IMR-90 (cell line): Measurements from ENCODE around the gene STARD7. TPM values are rescaled to one million over a fixed set of nuclear protein-coding genes. Genes with fewer than 3 reads are reported as not detected.

ENCODE experiments used
- ATAC-seq: fragments of 200-7000 bp; cut with Tn5 transposase; 2 replicates; pipeline ENCODE4 v1.9.1; 2020; ENCODE audit warnings: low read depth, mild to moderate bottlenecking, moderate library complexity
- BruUV-seq: library from RNA; stranded (reverse); fragments of 400-500 nt; replicated peaks from 2 replicates; lab custom pipeline; 2021; lab: Mats Ljungman, UMichigan
- CTCF ChIA-PET: fragments of 300-600 bp; formaldehyde crosslinking; extraction: SDS; loops from one replicate; lab custom pipeline; 2021; ENCODE audit warnings: antibody characterized with exemption; lab: Yijun Ruan, JAX
- POLR2A ChIA-PET: fragments of 300-600 bp; sonication (Branson Sonifier 250); formaldehyde crosslinking; loops from one replicate; lab custom pipeline; 2022; ENCODE audit warnings: antibody characterized with exemption; ENCODE audit not compliant: unreplicated experiment; lab: Charles Lee
- DNase-seq: peaks from one replicate; pipeline ENCODE4 v3.0.0; 2013
- H2AFZ ChIP-seq: replicated peaks from 2 replicates; pipeline ENCODE3; 2013; ENCODE audit warnings: low read length, mild to moderate bottlenecking; ENCODE audit not compliant: poor library complexity
- H2AK5ac ChIP-seq: 2 replicates; pipeline ENCODE4 v1.6.1; 2013; ENCODE audit warnings: low read depth, low read length, inconsistent platforms
- H2AK9ac ChIP-seq: replicated peaks from 2 replicates; pipeline ENCODE3; 2013; ENCODE audit warnings: mild to moderate bottlenecking, low read depth, low read length, moderate library complexity; ENCODE audit not compliant: poor library complexity
- H2BK120ac ChIP-seq: 2 replicates; pipeline ENCODE4 v1.6.1; 2013; ENCODE audit warnings: low read depth, low read length, inconsistent platforms
- H2BK15ac ChIP-seq: 3 replicates; pipeline ENCODE4 v1.6.1; 2013; ENCODE audit warnings: low read depth, low read length, inconsistent platforms
- H2BK20ac ChIP-seq: 2 replicates; pipeline ENCODE4 v1.6.1; 2013; ENCODE audit warnings: low read depth, mild to moderate bottlenecking, inconsistent platforms, low read length, moderate library complexity
- H2BK5ac ChIP-seq: 2 replicates; pipeline ENCODE4 v1.6.1; 2013; ENCODE audit warnings: mild to moderate bottlenecking, low read depth, low read length, inconsistent platforms; ENCODE audit not compliant: poor library complexity, severe bottlenecking
- H3K14ac ChIP-seq: replicated peaks from 2 replicates; pipeline ENCODE4 v1.6.1; 2013; ENCODE audit warnings: low read depth, low read length, inconsistent platforms
- H3K18ac ChIP-seq: 2 replicates; pipeline ENCODE4 v1.6.1; 2013; ENCODE audit warnings: low read depth, low read length, control low read depth
- H3K23ac ChIP-seq: 2 replicates; pipeline ENCODE4 v1.6.1; 2013; ENCODE audit warnings: low read depth, low read length, inconsistent platforms
- H3K27ac ChIP-seq: 2 replicates; pipeline ENCODE4 v1.5.1; 2013; ENCODE audit warnings: mild to moderate bottlenecking, control low read depth, low read length; ENCODE audit not compliant: insufficient read depth
- H3K27me3 ChIP-seq: 2 replicates; pipeline ENCODE4 v1.6.1; 2013; ENCODE audit warnings: low read length; ENCODE audit not compliant: control insufficient read depth, insufficient read depth
- H3K36me3 ChIP-seq: 2 replicates; pipeline ENCODE4 v1.6.1; 2013; ENCODE audit warnings: low read length, mixed read lengths; ENCODE audit not compliant: control insufficient read depth, insufficient read depth
- H3K4ac ChIP-seq: 2 replicates; pipeline ENCODE4 v1.6.1; 2013; ENCODE audit warnings: low read depth, low read length, inconsistent platforms
- H3K4me1 ChIP-seq: 2 replicates; pipeline ENCODE4 v1.6.1; 2013; ENCODE audit warnings: low read length, mixed read lengths; ENCODE audit not compliant: control insufficient read depth, insufficient read depth
- H3K4me2 ChIP-seq: 2 replicates; pipeline ENCODE4 v1.6.1; 2013; ENCODE audit warnings: low read depth, mild to moderate bottlenecking, control low read depth, low read length, moderate library complexity
- H3K4me3 ChIP-seq: 2 replicates; pipeline ENCODE4 v1.5.1; 2013; ENCODE audit warnings: low read depth, mild to moderate bottlenecking, control low read depth, low read length, moderate library complexity; ENCODE audit not compliant: insufficient read depth
- H3K56ac ChIP-seq: 2 replicates; pipeline ENCODE4 v1.6.1; 2013; ENCODE audit warnings: low read length, inconsistent platforms; ENCODE audit not compliant: insufficient read depth; ENCODE audit errors: extremely low read depth
- H3K79me1 ChIP-seq, 2 experiments: 2 replicates each; pipeline ENCODE4 v1.6.1; 2013; ENCODE audit warnings: low read length in 2 of 2, inconsistent platforms in 1 of 2, low read depth in 1 of 2
- H3K9ac ChIP-seq: 2 replicates; pipeline ENCODE4 v1.6.1; 2013; ENCODE audit warnings: low read depth, low read length, control low read depth
- H3K9me1 ChIP-seq: 2 replicates; pipeline ENCODE4 v1.6.1; 2013; ENCODE audit warnings: low read length, inconsistent platforms; ENCODE audit not compliant: insufficient read depth
- H3K9me3 ChIP-seq: 2 replicates; pipeline ENCODE4 v1.6.1; 2013; ENCODE audit warnings: low read length; ENCODE audit not compliant: control insufficient read depth, insufficient read depth
- H4K20me1 ChIP-seq: 2 replicates; pipeline ENCODE4 v1.6.1; 2013; ENCODE audit warnings: low read length, inconsistent platforms; ENCODE audit not compliant: insufficient read depth
- H4K5ac ChIP-seq: 2 replicates; pipeline ENCODE4 v1.6.1; 2013; ENCODE audit warnings: mild to moderate bottlenecking, low read depth, low read length, control low read depth
- H4K8ac ChIP-seq, 2 experiments: 2 replicates each; pipeline ENCODE4 v1.6.1; 2013; ENCODE audit warnings: low read depth in 2 of 2, low read length in 2 of 2, control low read depth in 1 of 2, inconsistent platforms in 1 of 2
- H4K91ac ChIP-seq: 2 replicates; pipeline ENCODE4 v1.6.1; 2013; ENCODE audit warnings: low read depth, low read length, inconsistent platforms; ENCODE audit not compliant: insufficient read depth
- BHLHE40 ChIP-seq: fragments of 150-350 bp; IDR thresholded peaks from 2 replicates; pipeline ENCODE4 v1.6.1; 2016; ENCODE audit warnings: mild to moderate bottlenecking, low read depth, low read length
- CEBPB ChIP-seq: IDR thresholded peaks from 2 replicates; pipeline ENCODE4 v1.6.1; 2012; ENCODE audit warnings: low read depth, low read length, improper control_type of control experiment
- CHD1 ChIP-seq: IDR thresholded peaks from 2 replicates; pipeline ENCODE4 v1.6.1; 2012; ENCODE audit warnings: low read depth, low read length, improper control_type of control experiment
- CTCF ChIP-seq: conservative IDR thresholded peaks from 2 replicates; pipeline ENCODE4 v1.5.1; 2012; ENCODE audit warnings: mild to moderate bottlenecking, low read depth, low read length, improper control_type of control experiment
- FOS ChIP-seq: fragments of 150-350 bp; IDR thresholded peaks from 2 replicates; pipeline ENCODE4 v1.6.1; 2016; ENCODE audit warnings: low read depth, low read length
- MAFK ChIP-seq: IDR thresholded peaks from 2 replicates; pipeline ENCODE4 v1.6.1; 2012; ENCODE audit warnings: low read depth, low read length, improper control_type of control experiment
- MAZ ChIP-seq: IDR thresholded peaks from 2 replicates; pipeline ENCODE4 v1.6.1; 2012; ENCODE audit warnings: low read depth, mild to moderate bottlenecking, low read length, improper control_type of control experiment, moderate library complexity, borderline replicate concordance
- MXI1 ChIP-seq: IDR thresholded peaks from 2 replicates; pipeline ENCODE4 v1.6.1; 2012; ENCODE audit warnings: low read depth, mild to moderate bottlenecking, low read length, moderate library complexity, borderline replicate concordance
- NFE2L2 ChIP-seq: fragments of 150-350 bp; IDR thresholded peaks from 2 replicates; pipeline ENCODE4 v1.6.1; 2016; ENCODE audit warnings: low read depth, mild to moderate bottlenecking, low read length
- POLR2A ChIP-seq: IDR thresholded peaks from 2 replicates; pipeline ENCODE4 v1.6.1; 2012; ENCODE audit warnings: mild to moderate bottlenecking, low read depth, low read length
- RAD21 ChIP-seq: IDR thresholded peaks from 2 replicates; pipeline ENCODE4 v1.6.1; 2012; ENCODE audit warnings: low read length, improper control_type of control experiment
- RCOR1 ChIP-seq: IDR thresholded peaks from 2 replicates; pipeline ENCODE4 v1.6.1; 2012; ENCODE audit warnings: mild to moderate bottlenecking, low read length, improper control_type of control experiment; ENCODE audit not compliant: insufficient replicate concordance
- RFX5 ChIP-seq: IDR thresholded peaks from 2 replicates; pipeline ENCODE4 v1.8.0; 2012; ENCODE audit warnings: low read depth, mild to moderate bottlenecking, low read length, moderate library complexity
- SMC3 ChIP-seq: fragments of 150-350 bp; IDR thresholded peaks from 2 replicates; pipeline ENCODE4 v1.6.1; 2016; ENCODE audit warnings: low read depth, mild to moderate bottlenecking, antibody characterized with exemption, low read length, moderate library complexity
- WGBS, 2 experiments: methylation state at CpG; one replicate each; pipeline versions ENCODE4 v1.1.5 to v1.1.7; 2013; ENCODE audit warnings: missing lambda C conversion rate in 2 of 2; ENCODE audit not compliant: insufficient read length in 1 of 2; ENCODE audit errors: extremely low coverage in 2 of 2; 5-methylcytosine and 5-hydroxymethylcytosine counted together
- dilution Hi-C: fragments of 300-500 bp; cut with HindIII; formaldehyde crosslinking; loops from one replicate; pipeline ENCODE4 v1.14.3; 2018; ENCODE audit warnings: low sequenced_read_pairs; ENCODE audit not compliant: unreplicated experiment
- in situ Hi-C: fragments of 300-500 bp; cut with MboI; formaldehyde crosslinking; loops from 3 replicates; pipeline ENCODE4 v1.14.3; 2019; ENCODE audit warnings: low sequenced_read_pairs, inconsistent platforms, mixed read lengths
- intact Hi-C: fragments of 100-400 bp; cut with micrococcal nuclease; formaldehyde crosslinking; loops from 2 replicates; pipeline ENCODE4 v1.10.0; 2022
- polyA plus RNA-seq, 3 experiments: library from polyadenylated mRNA; depleted of rRNA; stranded (reverse); fragments of >200 nt; gene quantifications; 2 replicates each; pipeline ENCODE4 v1.2.3, GENCODE V29; 2012; ENCODE audit warnings: low replicate concordance in 1 of 3
- total RNA-seq: library from RNA; depleted of rRNA; stranded (reverse); fragments of >200 nt; gene quantifications from 2 replicates; pipeline ENCODE4 v1.2.3, GENCODE V29; 2012
- TF ChIP-seq, protein P1 (sequence below): fragments of 150-350 bp; IDR thresholded peaks from 2 replicates; pipeline ENCODE4 v1.6.1; 2016; ENCODE audit warnings: low read depth, mild to moderate bottlenecking, low read length, moderate library complexity, borderline replicate concordance

Gene STARD7
- total and polyA plus RNA-seq, 2 of the 4 experiments (the other 2 are of a cell fraction) = 61.7 to 138 TPM

GRCh38 chr2:96144481-96145035 lies 64.1 kb downstream of the STARD7 start:
- intact Hi-C loops (loop anchor here (5.0 kb wide), 1 partner anchor 63 kb away; the partner anchor contains the start of gene STARD7), in situ Hi-C loops (no loop called here), dilution Hi-C loops (no loop called here)
- peak overlapping the region in 1 of 2 experiments; percentile 1; a peak in 1 of 4 replicates for H4K8ac ChIP-seq
- H4K5ac ChIP-seq = no peak overlapping the region
- WGBS, 2 experiments = 8% methylated on average over 16 of the region's 35 CpGs; no CpG with 5 or more reads in 1 of the 2 experiments
- no peak overlapping the region for H3K14ac ChIP-seq
- no peak overlapping the region; the same call in 1 of the 2 replicates for H4K91ac ChIP-seq
- peak overlapping the region; percentile 82 for H3K4me2 ChIP-seq
- H3K36me3 ChIP-seq = no peaks in the 10 kb centered on the region
- DNase-seq = no peak
- no peaks in the 10 kb centered on the region; the same call in 1 of the 2 replicates for H4K20me1 ChIP-seq
- H3K27ac ChIP-seq = no peak overlapping the region
- H3K4me1 ChIP-seq = peaks cover 5% of the 10 kb centered on the region; the same call in 1 of the 2 replicates
- ChIA-PET POLR2A (no interaction called here), CTCF (interaction anchor here (1.3 kb wide), 1 partner anchor 30 kb away, joined by 4 read pairs; no protein-coding TSS in a partner anchor)
- no peak overlapping the region for H3K18ac ChIP-seq
- H3K23ac ChIP-seq = no peak overlapping the region
- H3K79me1 ChIP-seq = peaks cover 0 to 4% of the 10 kb centered on the region in 2 experiments; a peak in 1 of 4 replicates
- H2BK15ac ChIP-seq = no peak overlapping the region
- H3K9me3 ChIP-seq = no peaks in the 10 kb centered on the region
- no peak for ATAC-seq
- H2AK5ac ChIP-seq = no peak overlapping the region
- H3K9me1 ChIP-seq = no peaks in the 10 kb centered on the region
- BruUV-seq = no TSS peak
- H3K56ac ChIP-seq = no peak overlapping the region
- H2BK120ac ChIP-seq = no peak overlapping the region
- H3K27me3 ChIP-seq = no peaks in the 10 kb centered on the region
- H3K4ac ChIP-seq = peak overlapping the region; percentile 21; the same call in 1 of the 2 replicates
- H2BK5ac ChIP-seq = no peak overlapping the region
- peak overlapping the region; percentile 93 for H2AFZ ChIP-seq
- H3K4me3 ChIP-seq = peak overlapping the region; percentile 65
- H2AK9ac ChIP-seq = peak overlapping the region; percentile 84
- no peak overlapping the region for H2BK20ac ChIP-seq
- H3K9ac ChIP-seq = no peak overlapping the region
- TF ChIP-seq MXI1 = no peak
- no peak for TF ChIP-seq NFE2L2
- TF ChIP-seq CTCF = no peak
- TF ChIP-seq, protein P1, sequence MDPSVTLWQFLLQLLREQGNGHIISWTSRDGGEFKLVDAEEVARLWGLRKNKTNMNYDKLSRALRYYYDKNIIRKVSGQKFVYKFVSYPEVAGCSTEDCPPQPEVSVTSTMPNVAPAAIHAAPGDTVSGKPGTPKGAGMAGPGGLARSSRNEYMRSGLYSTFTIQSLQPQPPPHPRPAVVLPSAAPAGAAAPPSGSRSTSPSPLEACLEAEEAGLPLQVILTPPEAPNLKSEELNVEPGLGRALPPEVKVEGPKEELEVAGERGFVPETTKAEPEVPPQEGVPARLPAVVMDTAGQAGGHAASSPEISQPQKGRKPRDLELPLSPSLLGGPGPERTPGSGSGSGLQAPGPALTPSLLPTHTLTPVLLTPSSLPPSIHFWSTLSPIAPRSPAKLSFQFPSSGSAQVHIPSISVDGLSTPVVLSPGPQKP = no peak
- no peak for TF ChIP-seq RAD21
- no peak for TF ChIP-seq MAFK
- TF ChIP-seq CEBPB = no peak
- no peak for TF ChIP-seq BHLHE40
- no peak for TF ChIP-seq MAZ
- no peak for TF ChIP-seq RFX5
- TF ChIP-seq POLR2A = no peak
- TF ChIP-seq FOS = no peak
- no peak for TF ChIP-seq SMC3
- no peak for TF ChIP-seq RCOR1
- no peak for TF ChIP-seq CHD1
